Measurements from ENCODE around the gene TPCN2. TPM values are rescaled to one million over a fixed set of nuclear protein-coding genes. Genes with fewer than 3 reads are reported as not detected.
A peak's percentile ranks its signal among the peaks of the same experiment; 100 is the strongest.

Gene TPCN2
- total and polyA plus RNA-seq, 2 of the 4 experiments (the other 2 are of a cell fraction), result 3.4 to 8.0 TPM

GRCh38 chr11:69101115-69101791 is 52.5 kb downstream of the TPCN2 start:
- Histone ChIP-seq H3K14ac (replicated peaks; ENCODE audit: low read depth, low read length) (no peak overlapping the region), H2AK5ac (ENCODE audit: low read depth, low read length) (no peak overlapping the region), H2BK120ac (ENCODE audit: low read depth, low read length) (no peak overlapping the region), H3K4ac (ENCODE audit: low read depth, low read length) (no peak overlapping the region), H3K56ac (ENCODE audit: extremely low read depth, insufficient read depth, low read length) (no peak overlapping the region), H3K4me1 (ENCODE audit: control insufficient read depth, insufficient read depth, low read length) (peaks cover 3% of the 10 kb centered on the region; the same call in 1 of the 2 replicates), H4K8ac (ENCODE audit: low read depth in 2 of 2, low read length in 2 of 2) (no peak overlapping the region), H3K27ac (ENCODE audit: insufficient read depth, low read length) (no peak overlapping the region), H4K5ac (ENCODE audit: low read depth, low read length) (no peak overlapping the region), H4K91ac (ENCODE audit: insufficient read depth, low read depth, low read length) (no peak overlapping the region; the same call in 1 of the 2 replicates), H3K4me3 (ENCODE audit: insufficient read depth, low read depth, low read length) (no peak overlapping the region), H3K9me1 (ENCODE audit: insufficient read depth, low read length) (no peaks in the 10 kb centered on the region), H2BK15ac (ENCODE audit: low read depth, low read length) (no peak overlapping the region), H2AFZ (replicated peaks; ENCODE audit: low read length, poor library complexity) (peak overlapping the region; percentile 81), H3K27me3 (ENCODE audit: control insufficient read depth, insufficient read depth, low read length) (no peaks in the 10 kb centered on the region), H3K9me3 (ENCODE audit: control insufficient read depth, insufficient read depth, low read length) (no peaks in the 10 kb centered on the region), H2AK9ac (replicated peaks; ENCODE audit: low read depth, low read length, poor library complexity) (peak overlapping the region; percentile 63), H3K9ac (ENCODE audit: low read depth, low read length) (no peak overlapping the region), H2BK5ac (ENCODE audit: low read depth, low read length, poor library complexity, severe bottlenecking) (no peak overlapping the region), H2BK20ac (ENCODE audit: low read depth, low read length) (no peak overlapping the region), H3K23ac (ENCODE audit: low read depth, low read length) (no peak overlapping the region), H4K20me1 (ENCODE audit: insufficient read depth, low read length) (peaks cover 7% of the 10 kb centered on the region), H3K79me1 (ENCODE audit: low read depth in 1 of 2, low read length in 2 of 2) (no peaks in the 10 kb centered on the region), H3K36me3 (ENCODE audit: control insufficient read depth, insufficient read depth, low read length) (no peaks in the 10 kb centered on the region), H3K18ac (ENCODE audit: low read depth, low read length) (no peak overlapping the region), H3K4me2 (ENCODE audit: low read depth, low read length) (no peak overlapping the region)
- ATAC-seq (ENCODE audit: low read depth), result peak; percentile 94
- no TSS peak for BruUV-seq (replicated peaks)
- DNase-seq, result peak; percentile 73
- intact Hi-C loops (cut with micrococcal nuclease), result loop anchor here (1.0 to 5.0 kb wide), 6 partner anchors 139 to 569 kb away; no protein-coding TSS in a partner anchor
- in situ Hi-C loops (cut with MboI; ENCODE audit: low sequenced_read_pairs), result loop anchor here (25.0 kb wide), 1 partner anchor 1086 kb away; no protein-coding TSS in a partner anchor
- POLR2A ChIA-PET (ENCODE audit: unreplicated experiment), result no interaction called here
- CTCF ChIA-PET, result interaction anchor here (0.6 to 1.9 kb wide), 6 partner anchors 9 to 573 kb away, joined by 3 to 9 read pairs (median 5); partner anchors contain the start of gene LTO1
- dilution Hi-C loops (cut with HindIII; ENCODE audit: low sequenced_read_pairs, unreplicated experiment), result no loop called here
- 36% methylated on average over 9 of the region's 14 CpGs; no CpG with 5 or more reads in 1 of the 2 experiments for WGBS, 2 experiments (ENCODE audit: extremely low coverage in 2 of 2, insufficient read length in 1 of 2)
- no peak for TF ChIP-seq CEBPB (IDR thresholded peaks at IDR 0.05; ENCODE audit: low read depth, low read length)
- no peak for TF ChIP-seq MAFK (IDR thresholded peaks at IDR 0.05; ENCODE audit: low read depth, low read length)
- peak; percentile 52; the same call in 1 of the 2 replicates for TF ChIP-seq POLR2A (IDR thresholded peaks at IDR 0.05; ENCODE audit: low read depth, low read length)
- no peak for TF ChIP-seq FOS (IDR thresholded peaks at IDR 0.05; ENCODE audit: low read depth, low read length)
- TF ChIP-seq USF2 (IDR thresholded peaks at IDR 0.05; ENCODE audit: low read depth, low read length), result no peak
- TF ChIP-seq ELK1 (IDR thresholded peaks at IDR 0.05; ENCODE audit: borderline replicate concordance, low read depth, low read length), result no peak
- TF ChIP-seq RCOR1 (IDR thresholded peaks at IDR 0.05; ENCODE audit: insufficient replicate concordance, low read length), result no peak
- TF ChIP-seq MAZ (IDR thresholded peaks at IDR 0.05; ENCODE audit: borderline replicate concordance, low read depth, low read length), result peak; percentile 42; the same call in 1 of the 2 replicates
- no peak for TF ChIP-seq MXI1 (IDR thresholded peaks at IDR 0.05; ENCODE audit: borderline replicate concordance, low read depth, low read length)
- peak; percentile 99 for TF ChIP-seq RAD21 (IDR thresholded peaks at IDR 0.05; ENCODE audit: low read length)
- TF ChIP-seq CTCF (conservative IDR thresholded peaks at IDR 0.05; ENCODE audit: low read depth, low read length), result peak; percentile 97
- TF ChIP-seq BHLHE40 (IDR thresholded peaks at IDR 0.05; ENCODE audit: low read depth, low read length), result no peak
- TF ChIP-seq CHD1 (IDR thresholded peaks at IDR 0.05; ENCODE audit: low read depth, low read length), result no peak
- TF ChIP-seq SMC3 (IDR thresholded peaks at IDR 0.05; ENCODE audit: low read depth, low read length), result peak; percentile 99
- no peak for TF ChIP-seq RFX5 (IDR thresholded peaks at IDR 0.05; ENCODE audit: low read depth, low read length)

All from IMR-90 (cell line).